RWPE1 (cell line): ENCODE results near the gene ARHGDIG.

Experiments
- CTCF ChIA-PET: fragments of 350-600 bp; sonication (Branson Sonifier 250); formaldehyde crosslinking; extraction: SDS; loops from one replicate; lab custom pipeline; 2021; lab: Yijun Ruan, JAX
- POLR2A ChIA-PET: fragments of 400-600 bp; formaldehyde crosslinking; extraction: SDS; loops from one replicate; lab custom pipeline; 2020; ENCODE audit warnings: antibody characterized with exemption; ENCODE audit not compliant: low non-redundant PET; lab: Yijun Ruan, JAX
- DNase-seq: peaks from one replicate; pipeline ENCODE4 v3.0.0; 2012; ENCODE audit warnings: low spot score
- H3K27ac ChIP-seq: fragments of 450-650 bp; 2 replicates; pipeline ENCODE4 v1.5.1; 2017
- TF ChIP-seq, protein P1 (sequence below): fragments of 450-650 bp; conservative IDR thresholded peaks from 2 replicates; pipeline ENCODE4 v1.5.1; 2017; ENCODE audit warnings: low read depth, mild to moderate bottlenecking

ARHGDIG gene

DNA sequence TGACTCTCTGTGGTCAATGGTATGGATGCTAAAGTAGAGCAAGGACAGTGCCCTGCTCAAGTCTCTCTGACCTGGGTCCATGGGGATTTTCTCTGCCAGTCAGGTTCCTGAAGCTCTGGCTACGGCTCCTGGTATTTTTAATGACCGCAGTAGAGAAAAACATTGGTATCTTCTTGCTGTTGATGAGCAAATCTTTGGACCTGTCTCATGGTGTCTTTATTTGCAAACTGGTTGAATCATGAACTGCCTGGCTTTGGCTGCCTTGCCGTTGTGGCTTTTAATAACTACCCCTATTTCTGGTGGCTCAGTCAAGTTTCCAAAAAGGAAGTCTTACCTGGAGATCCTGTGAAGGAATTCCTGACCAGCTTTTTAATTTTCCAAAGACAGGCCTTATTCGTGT lies 37.0 kb upstream of the ARHGDIG start:
- no peak for DNase-seq
- ChIA-PET POLR2A (no interaction called here), CTCF (interaction anchor here (0.6 kb wide), 1 partner anchor 31 kb away, joined by 3 read pairs; no protein-coding TSS in a partner anchor)
- H3K27ac ChIP-seq = no peak overlapping the region
- TF ChIP-seq, protein P1, sequence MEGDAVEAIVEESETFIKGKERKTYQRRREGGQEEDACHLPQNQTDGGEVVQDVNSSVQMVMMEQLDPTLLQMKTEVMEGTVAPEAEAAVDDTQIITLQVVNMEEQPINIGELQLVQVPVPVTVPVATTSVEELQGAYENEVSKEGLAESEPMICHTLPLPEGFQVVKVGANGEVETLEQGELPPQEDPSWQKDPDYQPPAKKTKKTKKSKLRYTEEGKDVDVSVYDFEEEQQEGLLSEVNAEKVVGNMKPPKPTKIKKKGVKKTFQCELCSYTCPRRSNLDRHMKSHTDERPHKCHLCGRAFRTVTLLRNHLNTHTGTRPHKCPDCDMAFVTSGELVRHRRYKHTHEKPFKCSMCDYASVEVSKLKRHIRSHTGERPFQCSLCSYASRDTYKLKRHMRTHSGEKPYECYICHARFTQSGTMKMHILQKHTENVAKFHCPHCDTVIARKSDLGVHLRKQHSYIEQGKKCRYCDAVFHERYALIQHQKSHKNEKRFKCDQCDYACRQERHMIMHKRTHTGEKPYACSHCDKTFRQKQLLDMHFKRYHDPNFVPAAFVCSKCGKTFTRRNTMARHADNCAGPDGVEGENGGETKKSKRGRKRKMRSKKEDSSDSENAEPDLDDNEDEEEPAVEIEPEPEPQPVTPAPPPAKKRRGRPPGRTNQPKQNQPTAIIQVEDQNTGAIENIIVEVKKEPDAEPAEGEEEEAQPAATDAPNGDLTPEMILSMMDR = no peak

DNA sequence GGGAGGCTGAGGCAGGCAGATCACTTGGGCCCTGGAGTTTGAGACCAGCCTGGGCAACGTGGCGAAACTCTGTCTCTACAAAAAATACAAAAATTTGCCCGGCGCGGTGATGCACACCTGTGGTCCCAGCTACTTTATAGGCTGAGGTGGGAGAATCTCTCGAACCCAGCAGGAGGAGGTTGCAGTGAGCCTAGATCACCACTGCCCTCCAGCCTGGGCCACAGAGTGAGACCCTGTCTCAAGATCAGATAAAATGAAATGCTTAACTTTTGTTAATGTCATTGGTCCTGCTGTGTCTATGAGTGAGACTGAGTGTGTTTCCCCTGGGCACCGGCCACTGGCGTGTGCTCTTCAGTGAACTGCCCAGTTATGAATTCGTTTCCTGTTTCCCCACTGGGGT lies 35.3 kb upstream of the ARHGDIG start:
- H3K27ac ChIP-seq = no peak overlapping the region; the same call in 1 of the 2 replicates
- DNase-seq = no peak
- TF ChIP-seq, protein P1 = no peak
- ChIA-PET CTCF (interaction anchor here (0.6 to 0.7 kb wide), 2 partner anchors 10 to 15 kb away, joined by 3 read pairs; partner anchors contain the start of gene FAM234A), POLR2A (no interaction called here)

DNA sequence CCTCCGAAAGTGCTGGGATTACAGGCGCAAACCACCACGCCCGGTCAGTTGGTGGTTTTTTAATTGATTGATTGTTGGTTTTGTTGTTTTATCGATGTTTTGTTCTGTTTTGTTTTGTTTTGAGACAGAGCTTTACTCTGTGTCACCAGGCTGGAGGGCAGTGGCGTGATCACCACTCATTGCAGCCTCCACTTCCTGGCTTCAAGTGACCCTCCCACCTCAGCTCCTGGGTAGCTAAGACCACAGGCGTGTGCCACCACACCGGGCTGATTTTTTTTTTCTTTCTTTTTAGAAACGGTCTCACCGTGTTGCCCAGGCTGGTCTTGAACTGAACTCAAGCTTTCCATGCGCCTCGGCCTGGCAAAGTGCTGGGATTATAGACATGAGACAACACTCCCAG lies 33.4 kb upstream of the ARHGDIG start:
- POLR2A ChIA-PET = no interaction called here
- TF ChIP-seq, protein P1 = no peak
- CTCF ChIA-PET = no interaction called here
- DNase-seq = no peak
- H3K27ac ChIP-seq = no peak overlapping the region

DNA sequence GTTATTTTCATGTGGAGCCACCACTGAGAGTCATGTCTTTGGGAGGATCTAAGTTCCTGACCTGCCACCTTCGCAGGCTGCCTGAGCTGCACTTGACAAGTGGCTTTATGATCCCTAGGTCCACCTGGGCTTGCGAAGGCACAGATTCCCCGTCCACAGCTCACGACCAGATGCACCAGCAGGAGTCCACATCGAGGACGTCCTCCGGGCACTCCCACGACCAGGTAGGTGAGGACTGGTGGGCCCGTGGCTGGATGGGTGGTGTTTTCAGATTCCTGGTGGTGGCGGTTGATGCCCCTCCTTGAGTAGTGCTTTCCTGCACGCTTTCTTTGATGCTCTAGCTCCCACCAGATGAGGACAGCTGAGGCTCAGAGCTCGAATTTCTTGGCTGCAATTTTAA lies 31.0 kb upstream of the ARHGDIG start:
- H3K27ac ChIP-seq = no peak overlapping the region
- CTCF ChIA-PET = interaction anchor here (0.7 to 1.5 kb wide), 3 partner anchors 15 to 633 kb away, joined by 3 read pairs; no protein-coding TSS in a partner anchor
- DNase-seq = no peak
- TF ChIP-seq, protein P1 = no peak
- POLR2A ChIA-PET = no interaction called here

DNA sequence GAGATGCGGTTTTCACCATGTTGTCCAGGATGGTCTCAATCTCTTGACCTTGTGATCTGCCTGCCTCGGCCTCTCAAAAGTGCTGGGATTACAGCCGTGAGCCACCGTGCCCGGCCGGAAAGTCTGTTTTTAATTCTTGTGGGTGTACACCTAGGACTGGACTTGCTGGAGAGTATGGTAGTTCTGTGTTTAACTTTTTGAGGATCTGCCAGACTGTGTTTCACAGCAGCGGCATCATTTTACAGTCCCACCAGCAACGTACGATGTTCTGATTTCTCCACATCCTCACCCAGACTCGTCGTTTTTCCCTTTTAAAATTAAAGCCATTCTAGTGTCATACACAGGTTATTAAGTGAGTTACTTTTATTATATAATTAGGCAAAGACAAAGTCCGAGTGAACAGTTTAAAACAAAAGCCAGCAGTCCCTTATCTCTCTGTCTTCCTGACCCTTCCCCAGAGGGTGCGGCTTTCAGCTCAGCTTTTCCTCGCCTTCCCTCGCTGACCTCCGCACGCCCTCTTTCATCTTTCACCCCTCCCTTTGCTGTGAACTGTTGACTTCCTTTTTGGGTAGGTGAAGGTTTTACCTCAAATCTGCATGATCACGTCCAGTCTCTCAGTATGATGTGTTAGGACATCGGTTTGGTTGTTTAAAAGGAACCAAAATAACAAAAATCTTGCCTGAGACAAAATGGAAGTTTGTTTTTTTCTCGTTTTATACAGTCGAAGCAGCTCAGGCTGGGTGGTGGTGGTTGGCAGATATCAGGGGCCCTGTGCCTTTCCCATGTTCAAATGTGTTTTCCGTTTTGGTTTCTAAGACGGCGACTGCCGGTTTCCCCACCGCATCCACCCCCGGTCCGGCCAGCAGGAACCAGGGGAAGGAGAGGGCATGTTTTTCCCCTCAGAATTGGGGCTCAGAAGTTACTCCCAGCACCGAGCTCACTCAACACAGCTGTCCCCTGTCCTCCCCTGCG lies 27.7 kb upstream of the ARHGDIG start:
- DNase-seq = no peak
- TF ChIP-seq, protein P1 = no peak
- CTCF ChIA-PET = interaction anchor here (1.1 kb wide), 1 partner anchor 71 kb away, joined by 7 read pairs; no protein-coding TSS in a partner anchor
- POLR2A ChIA-PET = no interaction called here
- H3K27ac ChIP-seq = no peak overlapping the region

DNA sequence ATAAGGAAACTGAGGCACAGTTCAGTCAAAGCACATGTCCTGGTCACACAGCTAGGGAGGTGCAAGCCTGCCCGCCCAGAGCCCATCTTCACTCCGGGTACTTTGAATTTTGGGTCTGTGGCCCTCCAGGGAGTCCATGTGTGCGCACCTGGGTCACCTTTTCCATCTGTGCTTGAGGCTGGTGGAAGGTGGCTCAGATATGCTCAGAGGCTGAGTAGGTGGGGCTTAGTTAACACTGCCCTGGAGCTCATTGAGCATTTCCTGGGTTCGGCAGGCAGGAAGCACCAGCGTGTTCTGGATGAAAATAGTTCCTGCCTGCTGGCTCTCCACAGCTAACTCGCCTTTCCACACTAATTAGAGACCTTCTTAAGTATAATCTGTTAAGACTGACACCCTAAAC lies 26.6 kb upstream of the ARHGDIG start:
- ChIA-PET CTCF (interaction anchor here (0.6 kb wide), 1 partner anchor 114 kb away, joined by 3 read pairs; no protein-coding TSS in a partner anchor), POLR2A (no interaction called here)
- TF ChIP-seq, protein P1 = no peak
- DNase-seq = no peak
- no peak overlapping the region for H3K27ac ChIP-seq
